Activated CD4-positive, alpha-beta memory T cell treated with anti-CD3 and anti-CD28 coated beads for 36 hours (primary cell): ENCODE results near the gene ZNHIT2. TPM values are rescaled to one million over a fixed set of nuclear protein-coding genes. Genes with fewer than 3 reads are reported as not detected.

Source experiments
- CTCF ChIA-PET: fragments of 350-600 bp; sonication (Branson Sonifier 250); formaldehyde crosslinking; loops from one replicate; lab custom pipeline; 2021; ENCODE audit warnings: antibody characterized with exemption, inconsistent platforms; lab: Charles Lee
- POLR2A ChIA-PET: fragments of 350-600 bp; sonication (Branson Sonifier 250); formaldehyde crosslinking; loops from one replicate; lab custom pipeline; 2021; ENCODE audit warnings: antibody characterized with exemption; lab: Charles Lee
- DNase-seq: peaks from one replicate; pipeline ENCODE4 v3.0.0-alpha.2; 2020
- H3K27ac Mint-ChIP-seq: one replicate; pipeline ENCODE4 v1.8.0; 2021; ENCODE audit warnings: mixed read lengths
- H3K27me3 Mint-ChIP-seq: one replicate; pipeline ENCODE4 v1.8.0; 2021; ENCODE audit warnings: mixed read lengths
- H3K36me3 Mint-ChIP-seq: one replicate; pipeline ENCODE4 v1.8.0; 2021; ENCODE audit warnings: mixed read lengths
- H3K4me1 Mint-ChIP-seq: one replicate; pipeline ENCODE4 v1.8.0; 2021; ENCODE audit warnings: low read depth, mixed read lengths
- H3K4me3 Mint-ChIP-seq: one replicate; pipeline ENCODE4 v1.8.0; 2021; ENCODE audit warnings: mild to moderate bottlenecking, mixed read lengths
- H3K9me3 Mint-ChIP-seq: one replicate; pipeline ENCODE4 v1.8.0; 2021; ENCODE audit warnings: mixed read lengths
- intact Hi-C: fragments of 100-400 bp; cut with micrococcal nuclease; formaldehyde crosslinking; loops from one replicate; pipeline ENCODE4 v1.15.1; 2023
- total RNA-seq, 2 experiments: library from RNA; stranded (reverse); gene quantifications; one replicate each; pipeline ENCODE4 v1.2.3, GENCODE V29; 2021

The ZNHIT2 gene
- total RNA-seq = 1 to 10 TPM; 9.3 to 9.7 TPM

DNA sequence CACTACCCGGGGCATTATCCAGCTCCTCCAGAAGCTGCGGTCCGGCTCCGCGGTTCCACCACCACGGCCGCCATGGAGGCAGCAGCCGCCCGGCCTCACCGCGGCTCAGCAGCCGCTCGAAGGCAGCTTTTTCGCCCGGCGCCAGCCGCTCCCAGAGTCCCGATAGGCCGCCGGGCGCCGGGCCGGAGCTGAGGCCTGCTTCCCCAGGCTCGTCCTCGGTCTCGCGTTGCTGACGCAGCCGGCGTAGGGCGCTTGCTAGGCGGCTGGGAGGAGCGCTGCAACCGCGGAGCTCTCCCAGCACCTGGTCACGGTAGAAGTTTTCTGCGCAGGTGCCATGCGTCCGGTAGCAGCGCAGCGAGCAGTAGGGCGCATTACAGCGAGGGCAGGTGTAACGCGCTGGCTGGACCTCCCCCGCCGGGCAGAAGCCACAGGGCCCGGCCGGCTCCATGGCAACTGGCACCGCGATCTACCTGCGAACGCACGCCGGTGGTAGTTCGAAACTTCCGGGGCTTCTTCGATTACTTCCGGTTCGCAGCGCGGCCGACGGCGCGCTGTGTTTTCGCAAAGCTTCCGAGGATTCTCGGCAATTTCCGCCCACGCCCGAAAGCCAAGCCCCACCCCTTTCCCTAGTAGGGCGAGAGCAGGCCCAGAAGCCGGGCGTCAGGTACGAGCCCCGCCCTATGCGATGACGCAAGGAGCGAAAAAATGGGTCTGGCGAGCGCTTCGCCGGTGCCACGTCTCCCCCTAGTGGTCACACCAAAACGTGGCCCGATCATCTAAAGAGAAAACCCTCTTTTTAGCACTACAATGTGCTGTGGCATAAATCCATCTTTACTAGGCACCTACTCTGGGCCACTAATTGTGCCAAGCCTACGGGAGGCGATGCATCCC, at the start of gene ZNHIT2:
TSS of gene ZNHIT2 (minus strand) at position 496 of the 891 bp plus-strand sequence. CDS start at position 448, 48 bp downstream.
- H3K9me3 Mint-ChIP-seq = no peaks in the 10 kb centered on the region
- intact Hi-C loops = loop anchor here (1.0 to 10.0 kb wide), 9 partner anchors 17 to 873 kb away; partner anchors contain the start of genes CDCA5, FKBP2, PPP1R14B and RASGRP2
- DNase-seq = peak; percentile 100
- no peaks in the 10 kb centered on the region for H3K27me3 Mint-ChIP-seq
- ChIA-PET CTCF (interaction anchor here (0.6 to 5.7 kb wide), 20 partner anchors 7 to 536 kb away, joined by 3 to 72 read pairs (median 4); partner anchors contain the start of genes ARL2, SNX15, SYVN1 and TM7SF2), POLR2A (interaction anchor here (0.7 to 2.7 kb wide), 11 partner anchors 9 to 339 kb away, joined by 3 to 15 read pairs (median 5); partner anchors contain the start of genes ARL2, CAPN1, POLA2 and SF1)
- peak within 1 kb of the TSS; percentile 86 for H3K4me3 Mint-ChIP-seq
- peaks cover 42% of the 10 kb centered on the region for H3K36me3 Mint-ChIP-seq
- peak within 1 kb of the TSS; percentile 95 for H3K27ac Mint-ChIP-seq
- peaks cover 68% of the 10 kb centered on the region for H3K4me1 Mint-ChIP-seq

GRCh38 chr11:65166893-65167292, 49.4 kb upstream of the ZNHIT2 start:
- CTCF ChIA-PET = interaction anchor here (1.6 kb wide), 1 partner anchor 163 kb away, joined by 3 read pairs; no protein-coding TSS in a partner anchor
- H3K36me3 Mint-ChIP-seq = no peaks in the 10 kb centered on the region
- POLR2A ChIA-PET = no interaction called here
- H3K9me3 Mint-ChIP-seq = no peaks in the 10 kb centered on the region
- intact Hi-C loops = no loop called here
- H3K4me1 Mint-ChIP-seq = peaks cover 3% of the 10 kb centered on the region
- no peak for DNase-seq
- H3K27ac Mint-ChIP-seq = no peak overlapping the region
- H3K27me3 Mint-ChIP-seq = no peaks in the 10 kb centered on the region
- H3K4me3 Mint-ChIP-seq = no peak overlapping the region

DNA sequence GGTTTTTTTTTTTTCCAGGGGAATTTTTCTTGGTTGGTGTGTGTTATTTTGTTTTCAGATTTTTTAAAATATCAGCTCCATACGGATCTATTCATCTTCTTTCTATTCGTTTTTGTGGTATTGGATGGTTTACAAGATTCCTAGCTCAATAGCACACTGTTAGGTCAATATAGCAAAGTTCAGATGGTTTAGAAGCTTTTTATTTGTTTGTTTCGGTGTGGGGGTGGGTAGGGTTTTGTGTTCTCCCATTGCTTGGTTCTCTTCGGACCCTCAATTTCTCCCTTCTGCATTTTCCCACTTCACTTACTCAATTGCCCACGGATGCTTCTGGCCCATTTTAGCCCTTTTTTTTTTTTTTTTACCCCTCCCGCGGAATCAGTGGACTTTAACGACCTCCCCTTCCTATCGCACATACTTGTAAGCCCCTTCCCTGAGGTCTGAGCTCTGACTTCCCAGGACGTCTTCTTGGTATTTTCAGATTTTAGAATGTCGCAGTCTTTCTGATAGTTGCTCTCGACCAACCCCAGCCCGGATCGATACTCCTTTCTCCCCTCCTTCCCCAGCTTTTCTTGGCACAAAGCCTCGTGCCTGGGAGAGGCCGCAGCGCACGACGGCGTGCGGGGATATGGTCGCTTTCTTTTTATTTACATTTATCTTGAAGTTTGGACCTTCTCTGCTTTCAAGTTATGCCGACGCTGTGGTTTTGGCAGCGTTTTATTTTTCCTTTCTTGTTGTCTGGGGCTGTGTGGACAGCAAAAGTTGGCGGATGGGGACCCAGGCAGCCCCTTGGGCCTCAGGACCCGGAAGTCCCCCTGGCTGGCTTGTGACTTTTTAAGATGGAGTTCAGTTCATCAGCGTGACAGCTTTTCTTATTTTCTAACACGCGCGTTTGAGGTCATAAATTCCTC, 48.2 kb upstream of the ZNHIT2 start:
- no peak overlapping the region for H3K27ac Mint-ChIP-seq
- intact Hi-C loops = no loop called here
- no peaks in the 10 kb centered on the region for H3K9me3 Mint-ChIP-seq
- ChIA-PET CTCF (no interaction called here), POLR2A (no interaction called here)
- DNase-seq = no peak
- H3K4me1 Mint-ChIP-seq = peaks cover 3% of the 10 kb centered on the region
- no peak overlapping the region for H3K4me3 Mint-ChIP-seq
- no peaks in the 10 kb centered on the region for H3K36me3 Mint-ChIP-seq
- H3K27me3 Mint-ChIP-seq = no peaks in the 10 kb centered on the region

DNA sequence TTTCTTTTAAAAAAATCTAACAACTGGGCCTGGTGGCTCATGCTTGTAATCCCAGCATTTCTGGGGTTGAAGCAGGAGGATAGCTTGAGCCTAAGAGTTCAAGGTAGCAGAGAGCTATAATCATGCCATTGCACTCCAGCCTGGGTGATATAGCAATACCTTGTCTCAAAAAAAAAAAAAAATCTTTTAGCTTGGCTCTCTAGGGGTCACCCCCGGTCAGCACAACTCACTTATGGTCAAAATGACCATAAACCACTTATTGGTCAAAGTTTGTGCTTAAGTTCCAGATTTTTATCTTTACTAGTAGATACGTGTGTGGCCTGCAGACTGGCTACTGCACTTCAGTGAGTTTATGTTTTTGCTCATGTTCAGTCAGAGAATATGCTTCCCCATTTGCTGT, 46.2 kb upstream of the ZNHIT2 start:
- peaks cover 5% of the 10 kb centered on the region for H3K27me3 Mint-ChIP-seq
- ChIA-PET POLR2A (no interaction called here), CTCF (no interaction called here)
- peaks cover 3% of the 10 kb centered on the region for H3K4me1 Mint-ChIP-seq
- H3K36me3 Mint-ChIP-seq = no peaks in the 10 kb centered on the region
- intact Hi-C loops = no loop called here
- no peak for DNase-seq
- H3K27ac Mint-ChIP-seq = no peak overlapping the region
- H3K4me3 Mint-ChIP-seq = no peak overlapping the region
- no peaks in the 10 kb centered on the region for H3K9me3 Mint-ChIP-seq

DNA sequence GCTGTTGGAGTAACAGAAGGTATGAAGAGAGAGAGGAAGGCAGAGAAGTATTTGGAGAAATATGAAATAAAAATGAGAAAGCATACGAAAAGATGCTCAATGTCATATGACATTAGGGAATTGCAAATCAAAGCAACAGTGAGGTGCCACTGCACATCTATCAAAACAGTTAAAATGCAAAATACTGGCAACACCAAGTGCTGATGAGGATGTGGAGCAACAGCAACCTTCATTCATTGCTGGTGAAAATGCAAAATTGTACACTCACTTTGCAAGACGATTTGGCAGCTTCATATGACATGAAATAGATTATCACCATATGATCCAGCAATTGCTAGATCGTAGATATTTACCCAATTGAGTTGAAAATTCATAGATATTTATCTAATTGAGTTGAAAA, 43.1 kb upstream of the ZNHIT2 start:
- Mint-ChIP-seq H3K4me3 (no peak overlapping the region), H3K4me1 (no peaks in the 10 kb centered on the region), H3K27me3 (peaks cover 6% of the 10 kb centered on the region), H3K9me3 (no peaks in the 10 kb centered on the region), H3K27ac (no peak overlapping the region), H3K36me3 (no peaks in the 10 kb centered on the region)
- DNase-seq = no peak
- ChIA-PET POLR2A (no interaction called here), CTCF (no interaction called here)
- intact Hi-C loops = no loop called here

GRCh38 chr11:65159012-65159411, 41.5 kb upstream of the ZNHIT2 start:
- Mint-ChIP-seq H3K9me3 (no peaks in the 10 kb centered on the region), H3K4me1 (no peaks in the 10 kb centered on the region), H3K27ac (no peak overlapping the region), H3K27me3 (peaks cover 6% of the 10 kb centered on the region), H3K4me3 (no peak overlapping the region), H3K36me3 (no peaks in the 10 kb centered on the region)
- intact Hi-C loops = no loop called here
- DNase-seq = no peak
- CTCF ChIA-PET = no interaction called here
- POLR2A ChIA-PET = no interaction called here

GRCh38 chr11:65157336-65157735, 39.8 kb upstream of the ZNHIT2 start:
- no peak overlapping the region for H3K27ac Mint-ChIP-seq
- intact Hi-C loops = no loop called here
- DNase-seq = no peak
- H3K36me3 Mint-ChIP-seq = no peaks in the 10 kb centered on the region
- H3K4me3 Mint-ChIP-seq = no peak overlapping the region
- no peaks in the 10 kb centered on the region for H3K4me1 Mint-ChIP-seq
- H3K9me3 Mint-ChIP-seq = no peaks in the 10 kb centered on the region
- ChIA-PET POLR2A (no interaction called here), CTCF (interaction anchor here (0.5 to 0.6 kb wide), 2 partner anchors 159 to 1270 kb away, joined by 3 read pairs; no protein-coding TSS in a partner anchor)
- peaks cover 6% of the 10 kb centered on the region for H3K27me3 Mint-ChIP-seq

GRCh38 chr11:65156926-65157325, 39.4 kb upstream of the ZNHIT2 start:
- Mint-ChIP-seq H3K27ac (no peak overlapping the region), H3K36me3 (no peaks in the 10 kb centered on the region), H3K9me3 (no peaks in the 10 kb centered on the region), H3K27me3 (peaks cover 6% of the 10 kb centered on the region), H3K4me3 (no peak overlapping the region), H3K4me1 (no peaks in the 10 kb centered on the region)
- POLR2A ChIA-PET = no interaction called here
- intact Hi-C loops = no loop called here
- CTCF ChIA-PET = no interaction called here
- DNase-seq = no peak

DNA sequence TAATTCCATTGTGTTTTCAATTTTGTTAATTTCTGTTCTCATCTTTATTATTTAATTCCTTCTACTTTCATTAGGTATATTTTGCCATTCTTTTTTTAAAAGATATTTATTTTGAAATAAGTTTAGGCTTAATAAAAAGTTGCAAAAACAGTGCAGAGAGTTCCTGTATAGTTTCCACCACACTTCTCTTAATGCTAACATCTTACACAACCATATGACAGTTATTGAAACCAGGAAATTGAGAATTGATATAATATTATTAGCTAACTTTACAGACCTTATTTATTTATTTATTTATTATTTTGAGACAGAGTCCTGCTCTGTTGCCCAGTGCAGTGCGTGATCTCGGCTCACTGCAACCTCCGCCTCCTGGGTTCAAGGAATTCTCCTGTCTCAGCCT, 38.8 kb upstream of the ZNHIT2 start:
- no peaks in the 10 kb centered on the region for H3K4me1 Mint-ChIP-seq
- no peak for DNase-seq
- POLR2A ChIA-PET = no interaction called here
- H3K27ac Mint-ChIP-seq = no peak overlapping the region
- CTCF ChIA-PET = no interaction called here
- no peak overlapping the region for H3K4me3 Mint-ChIP-seq
- intact Hi-C loops = no loop called here
- peaks cover 6% of the 10 kb centered on the region for H3K27me3 Mint-ChIP-seq
- no peaks in the 10 kb centered on the region for H3K36me3 Mint-ChIP-seq
- no peaks in the 10 kb centered on the region for H3K9me3 Mint-ChIP-seq

DNA sequence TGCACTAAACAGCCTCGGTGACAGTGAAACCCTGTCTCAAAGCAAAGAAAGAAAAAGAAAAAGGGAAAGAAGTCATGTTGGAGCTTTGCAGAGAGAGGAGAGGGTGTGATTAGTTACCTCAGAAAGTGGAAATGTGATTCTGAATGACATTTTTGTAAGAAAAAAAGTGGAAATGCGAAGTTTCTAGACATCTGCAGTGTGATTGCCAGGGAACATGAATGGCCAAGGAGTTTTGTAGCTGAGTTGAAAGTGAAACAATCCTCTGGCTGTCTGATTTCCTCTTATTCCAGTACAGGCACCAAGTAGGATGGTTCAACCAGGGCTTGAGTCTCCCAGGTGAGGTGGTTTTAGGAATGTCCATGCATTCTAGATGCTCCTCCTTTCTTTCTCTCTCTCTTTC, 34.6 kb upstream of the ZNHIT2 start:
- no peak overlapping the region for H3K27ac Mint-ChIP-seq
- H3K4me3 Mint-ChIP-seq = no peak overlapping the region
- intact Hi-C loops = no loop called here
- DNase-seq = no peak
- peaks cover 5% of the 10 kb centered on the region for H3K4me1 Mint-ChIP-seq
- CTCF ChIA-PET = interaction anchor here (1.0 kb wide), 1 partner anchor 98 kb away, joined by 3 read pairs; no protein-coding TSS in a partner anchor
- POLR2A ChIA-PET = no interaction called here
- H3K27me3 Mint-ChIP-seq = no peaks in the 10 kb centered on the region
- H3K9me3 Mint-ChIP-seq = peaks cover 3% of the 10 kb centered on the region
- H3K36me3 Mint-ChIP-seq = no peaks in the 10 kb centered on the region

- intact Hi-C loops = no loop called here
- POLR2A ChIA-PET = no interaction called here
- Mint-ChIP-seq H3K36me3 (no peaks in the 10 kb centered on the region), H3K27me3 (no peaks in the 10 kb centered on the region), H3K9me3 (peaks cover 3% of the 10 kb centered on the region), H3K4me3 (no peak overlapping the region), H3K27ac (no peak overlapping the region), H3K4me1 (peaks cover 5% of the 10 kb centered on the region)
- CTCF ChIA-PET = no interaction called here
- DNase-seq = no peak
These were observed 33.9 kb upstream of the ZNHIT2 start for GRCh38 chr11:65151331-65151899.
